Neural progenitor cell (in vitro differentiated cells): ENCODE measurements around the gene HEY2. TPM values are rescaled to one million over a fixed set of nuclear protein-coding genes. Genes with fewer than 3 reads are reported as not detected.

ENCODE experiments used
- DNase-seq: peaks from one replicate; pipeline ENCODE4 v3.0.0-alpha.2; 2016; ENCODE audit warnings: low spot score
- H2AFZ ChIP-seq: fragments of 200-600 bp; sonication (generic); replicated peaks from 2 replicates; pipeline ENCODE4 v1.6.1; 2016; ENCODE audit warnings: antibody characterized with exemption
- H3F3A ChIP-seq: fragments of 200-600 bp; sonication (generic); 2 replicates; pipeline ENCODE4 v1.6.1; 2016; ENCODE audit warnings: antibody characterized with exemption, low read depth
- H3K27ac ChIP-seq: fragments of 200-600 bp; sonication (generic); 2 replicates; pipeline ENCODE4 v1.5.1; 2016; ENCODE audit warnings: mild to moderate bottlenecking
- H3K27me3 ChIP-seq: fragments of 200-600 bp; sonication (generic); 2 replicates; pipeline ENCODE4 v1.6.1; 2016; ENCODE audit warnings: mild to moderate bottlenecking, moderate library complexity
- H3K36me3 ChIP-seq: fragments of 200-600 bp; sonication (generic); 2 replicates; pipeline ENCODE4 v1.5.1; 2016
- H3K4me1 ChIP-seq: fragments of 200-600 bp; sonication (generic); 2 replicates; pipeline ENCODE4 v1.6.1; 2016; ENCODE audit warnings: mixed run types
- H3K4me2 ChIP-seq: fragments of 200-600 bp; sonication (generic); 2 replicates; pipeline ENCODE4 v1.6.1; 2016
- H3K4me3 ChIP-seq: fragments of 200-600 bp; sonication (generic); 2 replicates; pipeline ENCODE4 v1.5.1; 2016
- H3K79me2 ChIP-seq: fragments of 200-600 bp; sonication (generic); 2 replicates; pipeline ENCODE4 v1.6.1; 2016; ENCODE audit warnings: low read depth
- H3K9ac ChIP-seq: fragments of 200-600 bp; sonication (generic); 2 replicates; pipeline ENCODE4 v1.6.1; 2016
- H3K9me3 ChIP-seq: fragments of 200-600 bp; sonication (generic); 2 replicates; pipeline ENCODE4 v1.5.1; 2016; ENCODE audit warnings: low read depth
- H4K20me1 ChIP-seq: fragments of 200-600 bp; sonication (generic); 2 replicates; pipeline ENCODE4 v1.6.1; 2016; ENCODE audit warnings: low read depth
- H3K27ac Mint-ChIP-seq: 3 replicates; pipeline ENCODE4 v1.8.0; 2021; ENCODE audit warnings: mixed read lengths
- H3K27me3 Mint-ChIP-seq: 2 replicates; pipeline ENCODE4 v1.8.0; 2022; ENCODE audit warnings: low read depth, mild to moderate bottlenecking, inconsistent platforms, moderate library complexity, mixed read lengths; ENCODE audit not compliant: insufficient read depth
- H3K36me3 Mint-ChIP-seq: 3 replicates; pipeline ENCODE4 v1.8.0; 2021; ENCODE audit warnings: mixed read lengths
- H3K4me1 Mint-ChIP-seq: 3 replicates; pipeline ENCODE4 v1.8.0; 2021; ENCODE audit warnings: mixed read lengths
- H3K4me3 Mint-ChIP-seq: 3 replicates; pipeline ENCODE4 v1.8.0; 2021; ENCODE audit warnings: mild to moderate bottlenecking, moderate library complexity, mixed read lengths
- H3K9me3 Mint-ChIP-seq: 3 replicates; pipeline ENCODE4 v1.8.0; 2020; ENCODE audit warnings: mixed read lengths
- CTCF ChIP-seq: fragments of 200-600 bp; sonication (generic); IDR thresholded peaks from 2 replicates; pipeline ENCODE4 v1.5.1; 2017; ENCODE audit warnings: antibody characterized with exemption, mild to moderate bottlenecking
- EZH2 ChIP-seq: fragments of 200-600 bp; sonication (generic); IDR thresholded peaks from 2 replicates; pipeline ENCODE4 v1.6.1; 2017; ENCODE audit warnings: antibody characterized with exemption, mild to moderate bottlenecking, moderate library complexity
- EZH2phosphoT487 ChIP-seq: fragments of 200-600 bp; sonication (generic); IDR thresholded peaks from 2 replicates; pipeline ENCODE4 v1.6.1; 2017; ENCODE audit warnings: antibody characterized with exemption
- total RNA-seq: library from RNA; depleted of rRNA; stranded (reverse); fragments of >200 nt; gene quantifications from 2 replicates; pipeline ENCODE4 v1.2.3, GENCODE V29; 2015; ENCODE audit warnings: low replicate concordance

The HEY2 gene
- total RNA-seq, 1 donor from 2014 or later = 1.1 TPM

GRCh38 chr6:125793863-125794262 is 44.4 kb downstream of the HEY2 start:
- peaks cover 16% of the 10 kb centered on the region for H3K4me1 Mint-ChIP-seq
- H3K27me3 Mint-ChIP-seq = peaks cover 2% of the 10 kb centered on the region
- Histone ChIP-seq H3K4me2 (no peak overlapping the region), H3F3A (peaks cover 19% of the 10 kb centered on the region), H3K4me1 (peaks cover 10% of the 10 kb centered on the region), H3K9me3 (no peaks in the 10 kb centered on the region), H3K4me3 (no peak overlapping the region), H2AFZ (no peak overlapping the region), H3K36me3 (no peaks in the 10 kb centered on the region), H3K27me3 (no peaks in the 10 kb centered on the region), H3K9ac (no peak overlapping the region), H4K20me1 (no peaks in the 10 kb centered on the region), H3K27ac (no peak overlapping the region), H3K79me2 (no peaks in the 10 kb centered on the region)
- no peak overlapping the region for H3K27ac Mint-ChIP-seq
- H3K9me3 Mint-ChIP-seq = no peaks in the 10 kb centered on the region
- TF ChIP-seq EZH2 = no peak
- no peak for TF ChIP-seq CTCF
- TF ChIP-seq EZH2phosphoT487 = no peak
- DNase-seq = no peak
- no peaks in the 10 kb centered on the region for H3K36me3 Mint-ChIP-seq
- no peak overlapping the region for H3K4me3 Mint-ChIP-seq

- Histone ChIP-seq H3K79me2 (no peaks in the 10 kb centered on the region), H3K9ac (no peak overlapping the region), H3K27ac (no peak overlapping the region)
Measured at GRCh38 chr6:125794342-125795137, 45.1 kb downstream of the HEY2 start.

GRCh38 chr6:125795301-125795700 is 45.9 kb downstream of the HEY2 start:
- H3K79me2 ChIP-seq = no peaks in the 10 kb centered on the region
- H3K27me3 ChIP-seq = no peaks in the 10 kb centered on the region
- no peak for DNase-seq
- H3K27me3 Mint-ChIP-seq = no peaks in the 10 kb centered on the region
- no peaks in the 10 kb centered on the region for H3K4me1 ChIP-seq
- no peaks in the 10 kb centered on the region for H3K9me3 Mint-ChIP-seq
- H3K9me3 ChIP-seq = no peaks in the 10 kb centered on the region
- TF ChIP-seq EZH2 (no peak), CTCF (no peak), EZH2phosphoT487 (no peak)
- no peak overlapping the region for H3K9ac ChIP-seq
- no peak overlapping the region for H3K27ac ChIP-seq
- no peaks in the 10 kb centered on the region for H3K36me3 ChIP-seq
- H3K4me1 Mint-ChIP-seq = peaks cover 5% of the 10 kb centered on the region
- H3F3A ChIP-seq = peaks cover 6% of the 10 kb centered on the region
- H3K4me3 Mint-ChIP-seq = no peak overlapping the region
- no peaks in the 10 kb centered on the region for H4K20me1 ChIP-seq
- no peak overlapping the region for H3K4me2 ChIP-seq
- no peak overlapping the region for H3K4me3 ChIP-seq
- no peak overlapping the region for H2AFZ ChIP-seq
- no peak overlapping the region for H3K27ac Mint-ChIP-seq
- no peaks in the 10 kb centered on the region for H3K36me3 Mint-ChIP-seq

More at GRCh38 chr6:125794342-125795137, 45.1 kb downstream of the HEY2 start:
- DNase-seq = no peak
- TF ChIP-seq EZH2phosphoT487 = no peak
- no peak for TF ChIP-seq CTCF
- no peak for TF ChIP-seq EZH2
- peaks cover 12% of the 10 kb centered on the region for H3F3A ChIP-seq
- H3K4me2 ChIP-seq = no peak overlapping the region
- Mint-ChIP-seq H3K27ac (no peak overlapping the region), H3K36me3 (no peaks in the 10 kb centered on the region), H3K9me3 (no peaks in the 10 kb centered on the region), H3K4me1 (peaks cover 11% of the 10 kb centered on the region), H3K27me3 (peaks cover 2% of the 10 kb centered on the region), H3K4me3 (no peak overlapping the region)
- peaks cover 5% of the 10 kb centered on the region for H3K4me1 ChIP-seq
- no peaks in the 10 kb centered on the region for H3K36me3 ChIP-seq
- H3K4me3 ChIP-seq = no peak overlapping the region
- no peak overlapping the region for H2AFZ ChIP-seq
- no peaks in the 10 kb centered on the region for H3K9me3 ChIP-seq
- H3K27me3 ChIP-seq = no peaks in the 10 kb centered on the region
- no peaks in the 10 kb centered on the region for H4K20me1 ChIP-seq
